BJ (cell line): ENCODE data around the gene IGLL1. TPM values are rescaled to one million over a fixed set of nuclear protein-coding genes. Genes with fewer than 3 reads are reported as not detected.

Experiments used
- CTCF ChIA-PET: fragments of 350-600 bp; formaldehyde crosslinking; extraction: SDS; loops from one replicate; lab custom pipeline; 2021; ENCODE audit warnings: antibody characterized with exemption, inconsistent platforms; lab: Yijun Ruan, JAX
- POLR2A ChIA-PET: fragments of 300-600 bp; sonication (Branson Sonifier 250); formaldehyde crosslinking; extraction: SDS; loops from one replicate; lab custom pipeline; 2021; ENCODE audit warnings: antibody characterized with exemption; lab: Charles Lee
- DNase-seq: peaks from one replicate; pipeline ENCODE4 v3.0.0-alpha.2; 2011; ENCODE audit warnings: low read depth
- H3K27me3 ChIP-seq: 2 replicates; pipeline ENCODE4 v1.6.0; 2011; ENCODE audit warnings: low read length; ENCODE audit not compliant: control insufficient read depth, insufficient read depth
- H3K36me3 ChIP-seq: 2 replicates; pipeline ENCODE4 v1.5.1; 2011; ENCODE audit warnings: low read length; ENCODE audit not compliant: control insufficient read depth, insufficient read depth
- H3K4me3 ChIP-seq: 2 replicates; pipeline ENCODE4 v1.5.1; 2011; ENCODE audit warnings: low read depth, mild to moderate bottlenecking, control low read depth, low read length
- CTCF ChIP-seq: IDR thresholded peaks from 2 replicates; pipeline ENCODE4 v1.5.1; 2011; ENCODE audit warnings: low read depth, mild to moderate bottlenecking, control low read depth, inconsistent platforms, low read length, moderate library complexity; ENCODE audit not compliant: insufficient read depth
- polyA plus RNA-seq: library from polyadenylated mRNA; depleted of rRNA; stranded (reverse); fragments of >200 nt; gene quantifications from 2 replicates; pipeline ENCODE4 v1.2.3, GENCODE V29; 2011

The IGLL1 gene
- polyA plus RNA-seq, 1 experiment = not detected

GRCh38 chr22:23557467-23557866 lies 22.6 kb downstream of the IGLL1 start:
- H3K27me3 ChIP-seq = peaks cover 1% of the 10 kb centered on the region; the same call in 1 of the 2 replicates
- CTCF ChIA-PET = interaction anchor here (0.9 kb wide), 1 partner anchor 18 kb away, joined by 4 read pairs; no protein-coding TSS in a partner anchor
- DNase-seq = no peak
- POLR2A ChIA-PET = no interaction called here
- H3K4me3 ChIP-seq = no peak overlapping the region
- no peaks in the 10 kb centered on the region for H3K36me3 ChIP-seq
- TF ChIP-seq CTCF = no peak

- DNase-seq = no peak
- CTCF ChIA-PET = no interaction called here
- POLR2A ChIA-PET = no interaction called here
- TF ChIP-seq CTCF = no peak
- Histone ChIP-seq H3K27me3 (no peaks in the 10 kb centered on the region), H3K36me3 (no peaks in the 10 kb centered on the region), H3K4me3 (no peak overlapping the region)
Observed at GRCh38 chr22:23557036-23557435, 23.1 kb downstream of the IGLL1 start.

DNA sequence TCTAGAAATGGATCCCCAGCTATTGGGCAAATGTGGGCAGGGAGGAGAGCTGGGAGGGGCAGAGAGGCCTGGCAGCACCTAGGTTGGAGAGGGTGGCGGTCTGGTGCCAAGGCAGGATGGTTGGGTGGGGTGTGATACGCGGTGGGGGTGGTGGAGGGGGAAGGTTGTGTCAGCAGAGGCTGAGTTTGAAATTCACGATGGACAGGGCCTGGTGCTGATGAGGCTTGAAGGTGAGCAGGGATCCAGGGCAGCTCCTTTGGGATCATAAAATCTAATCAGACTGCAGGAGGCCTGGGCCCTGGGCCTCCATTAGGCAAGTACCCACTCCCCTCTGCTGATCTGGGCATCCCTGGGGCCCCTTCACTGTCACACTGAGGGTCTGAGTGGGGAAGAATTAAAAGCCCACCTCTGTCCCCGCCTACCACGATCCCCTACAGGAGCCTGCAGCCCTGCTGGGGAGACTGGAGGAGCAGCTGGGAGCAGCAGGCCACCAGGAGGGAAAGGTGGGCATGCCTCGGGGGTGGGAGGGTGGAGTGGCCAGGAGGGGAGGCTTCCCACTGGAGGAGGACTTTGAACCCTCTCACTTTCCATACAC lies 24.0 kb downstream of the IGLL1 start:
- DNase-seq = no peak
- ChIA-PET CTCF (no interaction called here), POLR2A (no interaction called here)
- no peaks in the 10 kb centered on the region for H3K27me3 ChIP-seq
- no peak overlapping the region for H3K4me3 ChIP-seq
- TF ChIP-seq CTCF = no peak
- no peaks in the 10 kb centered on the region for H3K36me3 ChIP-seq

GRCh38 chr22:23555118-23555517 lies 25.0 kb downstream of the IGLL1 start:
- no peaks in the 10 kb centered on the region for H3K27me3 ChIP-seq
- TF ChIP-seq CTCF = no peak
- no peak for DNase-seq
- POLR2A ChIA-PET = no interaction called here
- H3K36me3 ChIP-seq = no peaks in the 10 kb centered on the region
- no peak overlapping the region for H3K4me3 ChIP-seq
- CTCF ChIA-PET = no interaction called here

DNA sequence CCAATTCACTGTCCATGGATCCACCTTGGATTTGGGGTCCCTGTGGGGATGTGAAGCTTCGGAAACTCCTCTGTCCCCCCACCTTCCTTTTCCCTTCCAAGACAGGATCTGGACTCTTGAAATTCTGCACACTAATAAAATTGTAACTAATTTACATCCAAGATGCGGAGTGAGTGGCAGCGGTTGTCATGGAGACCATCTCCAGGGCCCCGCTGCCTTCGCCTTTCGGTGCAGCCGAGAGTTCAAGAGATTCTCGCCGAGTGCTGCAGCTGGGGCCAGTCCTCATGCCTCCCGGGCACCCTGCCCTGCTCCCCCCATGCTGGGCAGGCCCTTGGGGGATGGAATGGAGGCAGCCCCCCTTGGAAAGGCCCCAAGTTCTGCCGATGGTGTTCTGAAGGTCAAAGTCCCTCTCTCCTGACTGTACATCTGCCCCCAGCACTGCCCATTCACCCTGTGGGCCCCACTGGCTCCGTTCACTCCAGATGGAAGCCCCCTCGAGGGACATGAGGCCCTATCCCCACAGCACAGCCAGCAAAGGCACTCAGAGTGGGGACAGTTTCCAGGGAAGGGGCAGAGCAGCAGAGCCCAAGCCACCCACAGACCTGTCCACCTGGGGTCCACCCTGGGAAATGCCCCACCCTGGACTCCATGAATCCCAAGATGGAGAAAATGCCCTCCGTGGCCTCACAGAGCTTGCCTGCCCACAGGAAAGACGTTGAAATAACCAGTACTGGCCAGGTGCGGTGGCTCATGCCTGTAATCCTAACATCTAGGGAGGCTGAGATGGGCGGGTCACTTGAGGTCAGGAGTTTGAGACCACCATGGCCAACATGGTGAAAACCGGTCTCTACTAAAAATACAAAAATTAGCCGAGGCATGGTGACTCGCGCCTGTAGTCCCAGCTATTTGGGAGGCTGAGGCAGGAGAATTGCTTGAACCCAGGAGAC lies 25.9 kb downstream of the IGLL1 start:
- no peak overlapping the region for H3K4me3 ChIP-seq
- CTCF ChIA-PET = interaction anchor here (1.2 kb wide), 1 partner anchor 15 kb away, joined by 3 read pairs; no protein-coding TSS in a partner anchor
- H3K27me3 ChIP-seq = no peaks in the 10 kb centered on the region
- no peak for DNase-seq
- H3K36me3 ChIP-seq = no peaks in the 10 kb centered on the region
- POLR2A ChIA-PET = no interaction called here
- TF ChIP-seq CTCF = no peak
